C1 segment of cervical spinal cord (tissue), 14 donors: ENCODE results near the gene CHST11.
A peak's percentile ranks its signal among the peaks of the same experiment; 100 is the strongest.

ENCODE experiments used
- DNase-seq, 14 donors: peaks; one replicate each; lab custom pipeline; 2025; lab: John Stamatoyannopoulos, UW

The CHST11 gene

DNA sequence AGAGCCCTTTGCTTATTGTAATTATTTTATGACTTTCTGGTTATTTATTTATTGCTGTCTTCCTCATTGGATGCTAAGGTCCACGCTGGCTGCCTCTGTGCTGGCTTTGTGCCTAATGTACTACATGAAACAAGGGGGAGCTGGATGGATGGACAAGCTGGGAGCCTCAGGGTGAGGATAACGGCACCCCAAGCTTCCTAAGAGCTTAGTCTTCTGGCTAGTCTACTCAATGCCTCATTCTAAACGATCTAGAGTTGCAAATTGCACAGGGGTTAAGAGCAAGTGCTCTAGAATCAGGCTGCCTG, 172.0 kb downstream of the CHST11 start:
- no peak for DNase-seq

DNA sequence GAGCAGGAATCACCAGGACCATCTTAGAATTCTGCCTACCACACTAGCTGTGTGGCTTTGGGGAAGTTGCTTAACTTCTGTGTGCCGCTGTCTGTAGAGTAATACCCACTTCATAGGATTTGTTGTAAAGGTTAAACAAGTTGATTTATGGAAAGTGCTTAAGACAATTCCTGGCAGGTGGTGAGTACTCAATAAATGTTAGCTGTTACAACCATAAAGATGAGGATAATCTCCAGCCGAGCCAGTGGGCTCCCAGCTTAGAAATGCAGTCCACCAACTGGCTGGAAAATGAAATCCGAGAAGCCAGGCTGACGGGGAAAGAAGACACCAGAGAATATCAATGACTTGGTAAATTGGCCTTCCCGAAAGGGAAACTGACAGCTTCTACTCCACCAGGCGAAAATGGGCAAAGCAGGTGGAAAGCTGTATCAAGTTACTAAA, 173.5 kb downstream of the CHST11 start:
- DNase-seq: no peak

DNA sequence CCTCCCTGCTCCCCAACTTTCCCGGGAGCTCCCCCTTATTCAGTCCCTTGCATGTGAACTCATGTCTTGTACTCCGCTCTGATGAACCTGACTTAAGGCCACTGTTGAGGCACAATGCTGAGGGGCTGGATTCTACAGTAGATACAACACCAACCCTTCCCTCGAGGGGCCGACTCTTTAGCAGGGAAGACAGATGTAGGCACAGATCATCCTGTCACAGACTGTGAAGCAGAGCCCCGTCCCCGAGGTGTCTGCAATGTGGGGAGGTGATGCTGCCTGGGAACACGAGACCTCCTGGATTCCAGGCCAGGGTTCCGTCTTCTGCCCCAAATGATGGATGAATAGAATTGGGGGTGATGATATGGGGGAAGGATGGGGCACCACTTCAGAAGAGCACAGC, 175.1 kb downstream of the CHST11 start:
- no peak for DNase-seq

DNA sequence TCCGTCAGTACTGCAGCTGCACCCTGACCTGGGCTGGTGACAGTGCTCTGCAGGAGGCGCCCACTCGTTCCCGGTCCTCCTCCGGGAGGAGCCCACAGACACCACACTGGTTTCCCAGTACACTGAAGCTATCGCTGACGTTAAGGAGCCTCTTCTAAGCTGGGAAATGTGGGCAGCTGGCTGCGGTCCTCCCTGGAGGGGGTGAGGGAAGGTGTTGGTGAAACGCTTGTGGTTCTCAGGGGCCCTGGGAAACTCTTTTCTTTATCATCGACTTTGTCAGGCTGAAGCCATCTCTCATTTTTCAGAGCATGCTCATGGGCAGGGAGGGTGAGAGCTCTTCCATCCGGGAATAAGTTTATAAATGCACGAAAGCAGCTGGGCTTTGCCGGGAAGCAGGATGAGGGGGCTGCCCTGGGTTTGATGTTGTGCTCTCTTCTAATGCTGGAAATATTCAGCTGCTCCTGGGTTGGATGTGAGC, 176.0 kb downstream of the CHST11 start:
- no peak for DNase-seq

DNA sequence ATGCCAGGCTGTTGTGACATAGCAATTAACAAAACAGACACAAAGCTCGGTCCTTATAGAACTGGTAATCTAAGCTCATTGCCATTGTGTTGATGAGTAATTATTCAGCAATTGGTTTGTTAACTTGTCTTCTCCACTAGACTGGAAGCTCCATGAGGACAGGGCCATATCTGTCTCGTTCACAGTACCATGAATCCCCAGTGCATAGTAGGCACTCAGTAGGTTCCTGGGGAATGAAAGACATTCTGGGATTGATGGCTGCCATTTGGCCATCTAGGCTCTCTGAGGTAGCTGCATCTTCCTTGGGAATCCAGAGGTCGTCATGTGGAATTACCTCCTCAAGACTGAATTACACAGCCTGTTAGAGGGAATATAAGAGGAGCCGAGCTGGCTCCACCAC, 177.3 kb downstream of the CHST11 start:
- DNase-seq: no peak

DNA sequence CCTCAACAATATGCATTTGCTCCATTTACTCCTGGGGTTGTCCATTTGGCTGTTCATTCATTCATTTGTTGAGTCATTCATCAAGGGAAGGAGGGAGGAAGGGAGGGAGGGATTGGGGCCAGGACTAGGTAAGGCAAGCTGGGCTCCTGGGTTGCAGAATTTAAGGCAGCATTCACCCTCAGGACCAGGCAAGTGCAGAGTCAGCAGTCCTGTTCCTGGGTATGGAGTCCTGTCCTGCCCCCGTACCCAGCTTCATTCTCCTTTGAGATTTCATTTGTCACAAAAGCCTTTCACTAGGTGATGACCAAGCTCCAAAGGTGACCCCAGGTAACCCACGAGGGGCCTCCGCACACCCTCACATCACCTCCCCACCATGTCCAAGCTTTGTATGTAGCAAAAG, 178.1 kb downstream of the CHST11 start:
- no peak for DNase-seq

DNA sequence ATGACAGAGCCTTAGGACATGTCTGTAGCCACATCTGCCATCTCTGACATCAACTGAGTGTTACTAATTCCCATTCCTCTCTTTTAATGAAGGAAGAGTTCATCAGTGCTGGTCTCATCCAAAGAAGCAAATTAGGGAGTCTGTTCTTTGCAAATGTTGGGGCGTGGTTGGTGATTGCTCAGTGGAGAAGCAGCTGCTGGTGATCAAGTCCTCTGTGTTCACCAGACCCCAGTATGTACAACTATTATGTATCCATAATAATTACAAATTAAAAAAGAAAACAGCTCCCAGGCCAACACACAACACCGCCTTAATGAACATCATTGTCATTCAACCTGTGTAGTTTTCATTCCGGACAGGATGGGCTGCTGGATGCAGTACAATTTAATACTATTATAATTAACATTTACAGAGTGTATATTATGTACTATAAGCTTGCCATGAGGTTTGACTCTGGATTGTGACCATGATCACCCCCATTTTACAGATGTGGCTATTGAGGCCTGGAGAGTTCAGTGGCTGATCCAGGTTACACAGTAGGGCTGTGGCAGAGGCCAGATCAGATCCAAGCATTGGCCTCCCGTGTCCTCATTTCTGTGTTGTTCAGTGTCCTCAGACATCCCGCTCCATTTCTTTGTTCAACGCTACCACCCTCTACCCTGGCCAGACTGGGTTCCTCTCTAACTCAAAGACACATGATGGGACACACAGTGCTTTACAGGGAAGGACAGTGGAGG, 179.0 kb downstream of the CHST11 start:
- no peak for DNase-seq

DNA sequence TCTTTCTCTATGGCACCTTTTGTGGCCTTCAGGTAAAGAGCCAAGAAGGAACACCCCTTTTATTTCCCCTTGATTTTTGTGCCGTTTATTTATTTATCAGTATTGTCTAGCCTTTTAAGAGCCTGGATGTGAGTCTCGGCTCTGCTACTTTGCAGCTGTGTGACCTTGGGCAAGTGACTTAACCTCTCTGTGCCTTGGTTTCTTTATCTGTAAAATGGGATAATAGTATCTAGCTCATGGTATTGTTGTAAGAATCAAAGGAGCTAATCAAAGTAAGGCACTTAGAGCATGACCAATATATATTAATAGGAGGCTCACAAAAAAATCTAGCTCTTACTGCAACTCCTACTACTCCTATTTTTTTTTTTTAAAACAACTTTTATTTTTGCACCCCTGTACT, 179.7 kb downstream of the CHST11 start:
- DNase-seq: no peak

DNA sequence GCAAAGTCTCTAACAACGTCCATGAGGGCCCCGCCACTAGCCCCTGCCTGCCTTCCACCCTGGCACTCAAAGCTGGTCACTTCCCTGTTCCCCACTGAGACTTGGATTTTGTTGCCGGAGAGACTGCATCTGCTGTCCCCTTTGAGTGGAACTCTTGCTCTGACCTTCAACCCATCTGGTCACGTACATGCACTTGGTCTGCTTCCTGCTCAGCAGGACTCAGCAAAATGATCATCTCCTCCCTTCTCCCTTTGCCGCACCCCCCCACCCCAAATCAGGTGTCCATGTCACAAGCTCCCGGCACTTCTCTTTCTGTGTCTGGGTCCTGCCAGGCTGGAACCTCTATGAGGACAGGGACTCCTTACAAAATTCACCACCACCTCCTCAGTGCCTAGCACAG, 180.9 kb downstream of the CHST11 start:
- DNase-seq: no peak

DNA sequence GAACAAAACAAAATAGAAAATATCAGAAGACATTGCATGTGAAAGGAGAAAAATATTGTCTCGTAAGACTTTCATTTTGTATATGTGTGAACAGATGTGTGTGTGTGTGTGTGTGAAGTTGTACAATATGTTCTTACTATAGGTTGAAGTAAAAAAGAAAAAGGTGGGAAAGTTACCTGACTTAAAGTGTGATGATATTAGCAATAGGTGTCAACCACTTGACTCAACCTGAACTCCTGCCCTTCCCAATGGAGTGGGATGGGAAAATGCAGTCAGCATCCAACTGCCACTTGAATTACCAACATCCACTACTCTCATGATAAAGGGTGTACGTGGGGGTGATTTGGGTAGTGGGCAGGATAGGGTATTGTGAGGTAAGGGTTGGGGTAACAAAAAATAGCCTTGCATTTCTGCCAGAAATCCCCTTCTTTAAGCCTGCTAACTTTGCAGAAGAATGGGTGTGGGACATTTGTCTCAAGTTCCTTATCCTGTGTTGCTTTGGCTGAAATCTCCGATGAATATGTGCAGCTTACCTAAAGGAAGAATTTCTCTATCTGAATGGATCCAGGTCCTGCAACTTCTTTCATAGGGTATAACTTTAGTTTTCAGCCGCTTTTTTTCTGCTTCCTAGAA, 181.6 kb downstream of the CHST11 start:
- no peak for DNase-seq

DNA sequence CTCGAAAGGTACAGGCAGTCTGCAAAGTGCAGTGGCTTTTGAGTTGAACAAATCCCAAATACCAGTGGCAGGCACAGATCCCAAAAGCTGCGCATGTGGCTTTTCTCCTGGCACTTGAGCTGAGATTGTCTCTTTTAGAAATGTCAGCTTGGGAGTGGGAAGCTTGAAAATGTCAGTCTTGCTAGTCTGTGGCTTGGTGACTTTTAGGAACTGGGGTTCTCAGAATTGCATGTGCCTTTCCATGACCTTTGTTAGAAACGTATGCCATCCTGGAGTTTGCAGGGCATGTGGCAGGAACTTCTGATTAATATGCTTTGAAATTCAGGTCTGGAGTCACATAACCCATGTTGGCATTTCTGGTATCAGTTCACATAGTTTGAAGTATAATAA, 182.1 kb downstream of the CHST11 start:
- DNase-seq: no peak

DNA sequence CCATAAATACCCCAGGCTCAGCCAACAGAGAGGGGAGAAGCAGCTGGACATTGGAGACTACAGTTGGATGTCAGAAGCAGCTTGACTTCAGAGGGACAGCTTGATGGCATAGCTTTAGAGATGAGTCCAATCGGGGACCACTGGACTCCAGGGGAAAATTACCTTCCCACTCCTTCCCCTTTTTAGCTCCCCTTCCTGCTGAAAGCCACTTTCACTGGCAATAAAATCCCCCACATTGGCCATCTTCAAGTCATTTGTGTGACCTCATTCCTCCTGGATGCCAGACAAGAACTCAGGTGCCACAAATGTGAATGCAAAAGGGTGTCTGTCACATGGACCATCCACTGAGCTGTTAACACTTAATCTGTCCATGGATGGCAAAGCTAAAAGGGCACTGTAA, 184.2 kb downstream of the CHST11 start:
- no peak for DNase-seq

DNA sequence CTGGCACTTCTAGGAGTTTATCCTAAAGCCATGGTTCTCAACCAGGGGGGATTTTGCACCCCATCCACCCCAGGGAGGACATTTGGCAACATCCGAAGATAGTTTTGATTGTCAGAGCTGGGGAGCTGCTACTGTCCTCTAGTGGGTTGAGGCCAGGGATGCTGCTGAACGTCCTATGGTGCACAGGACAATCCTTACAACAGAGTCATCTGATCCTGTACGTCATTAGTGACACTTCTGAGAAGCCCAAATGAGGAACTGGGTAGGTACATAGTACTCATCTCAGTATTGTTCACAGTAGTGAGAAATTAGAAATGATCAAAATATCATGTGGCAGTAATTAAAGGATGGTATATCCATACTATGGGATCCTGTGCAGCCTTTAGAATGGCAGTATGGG, 185.1 kb downstream of the CHST11 start:
- no peak for DNase-seq

DNA sequence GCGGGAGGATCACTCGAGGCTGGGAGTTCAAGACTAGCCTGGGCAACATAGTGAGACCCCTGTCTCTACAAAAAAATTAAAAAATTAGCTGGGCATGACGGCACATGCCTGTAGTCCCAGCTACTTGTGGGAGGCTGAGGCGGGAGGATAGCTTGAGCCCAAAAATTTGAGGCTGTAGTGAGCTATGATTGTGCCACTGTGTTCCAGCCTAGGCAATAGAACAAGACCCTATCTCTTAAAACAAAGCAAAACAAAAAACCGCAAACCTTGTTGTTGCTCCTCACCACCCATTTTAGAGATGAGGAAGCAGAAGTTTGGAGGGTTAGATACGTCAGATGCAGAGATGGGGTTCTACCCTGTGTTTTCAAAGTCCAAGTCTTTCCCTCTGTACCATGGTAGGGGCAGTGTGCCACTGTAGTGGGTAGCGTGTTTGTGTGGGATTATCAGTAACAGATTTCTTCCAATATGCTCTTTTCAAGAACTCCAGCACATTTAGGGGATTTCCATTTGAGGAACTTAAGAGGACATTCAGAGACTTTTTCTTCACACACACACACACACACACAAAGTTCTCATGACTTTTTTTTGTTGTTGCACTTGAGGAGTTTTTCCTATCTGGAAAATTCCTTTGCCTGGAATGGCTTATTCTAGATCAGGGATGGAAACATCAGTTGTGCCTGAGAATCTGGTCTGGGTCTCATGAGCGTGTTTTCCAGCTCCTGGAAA, 186.5 kb downstream of the CHST11 start:
- no peak for DNase-seq

DNA sequence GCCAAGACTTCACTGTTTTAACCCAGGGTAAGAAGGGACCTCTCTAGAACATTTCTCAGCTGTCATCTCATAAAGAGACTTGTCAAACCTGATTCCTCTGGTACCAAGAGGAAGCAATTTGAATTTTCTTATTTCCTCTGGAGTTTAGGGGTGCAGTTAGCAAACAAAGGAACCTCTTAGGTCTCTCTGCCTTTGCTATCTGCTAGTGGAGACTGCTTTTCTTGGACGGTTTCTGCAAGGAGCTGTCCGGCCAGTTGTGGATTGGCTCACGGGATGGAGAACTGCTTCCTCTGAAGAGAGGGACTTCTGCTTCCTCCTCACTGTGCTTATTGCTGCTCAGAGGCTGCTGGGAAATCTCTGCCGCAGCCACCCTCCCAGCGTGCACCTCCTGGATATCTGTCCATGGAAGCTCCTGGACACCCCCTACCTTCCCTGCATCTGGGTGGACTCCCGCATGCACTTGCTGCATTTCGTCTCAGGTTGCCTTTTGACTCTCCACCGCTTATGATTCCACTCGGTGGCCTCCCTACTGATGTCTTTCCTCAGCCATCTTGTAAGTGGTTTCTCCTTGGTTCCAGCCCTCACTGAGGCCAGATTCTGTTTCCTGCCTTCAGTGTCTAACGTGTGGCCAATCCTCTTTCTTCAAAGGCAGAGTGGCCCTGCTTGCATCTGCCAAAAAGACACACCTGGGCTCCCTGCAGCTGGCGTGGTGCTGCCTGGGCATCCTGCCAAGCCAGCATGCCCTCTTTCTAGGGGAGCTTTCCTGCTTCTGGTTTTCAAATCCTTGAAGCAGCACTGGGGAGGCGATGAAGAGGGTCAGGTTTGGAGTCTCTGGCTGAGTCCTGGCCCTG, 187.3 kb downstream of the CHST11 start:
- DNase-seq: peak in 5 of 14 donors; percentile 17 to 38 (median 20)

DNA sequence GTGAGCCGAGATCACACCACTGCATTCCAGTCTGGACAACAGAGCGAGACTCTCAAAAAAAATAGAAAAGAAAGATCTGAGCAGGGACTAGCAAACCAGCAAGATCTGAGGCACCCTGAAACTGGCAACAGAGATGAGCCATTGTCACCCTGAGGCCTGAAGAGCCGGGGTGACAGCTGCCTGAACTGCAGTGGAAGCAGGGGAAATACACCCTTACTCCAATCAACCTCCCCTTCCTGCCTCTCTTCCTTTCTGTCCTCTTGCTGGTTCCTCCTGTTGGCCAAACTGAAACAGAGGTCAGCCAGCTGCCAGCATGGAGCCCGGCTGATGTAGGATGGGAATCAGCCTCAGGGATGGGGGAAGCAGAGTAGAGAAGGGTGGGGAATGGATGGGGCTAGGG, 192.0 kb downstream of the CHST11 start:
- DNase-seq: no peak

DNA sequence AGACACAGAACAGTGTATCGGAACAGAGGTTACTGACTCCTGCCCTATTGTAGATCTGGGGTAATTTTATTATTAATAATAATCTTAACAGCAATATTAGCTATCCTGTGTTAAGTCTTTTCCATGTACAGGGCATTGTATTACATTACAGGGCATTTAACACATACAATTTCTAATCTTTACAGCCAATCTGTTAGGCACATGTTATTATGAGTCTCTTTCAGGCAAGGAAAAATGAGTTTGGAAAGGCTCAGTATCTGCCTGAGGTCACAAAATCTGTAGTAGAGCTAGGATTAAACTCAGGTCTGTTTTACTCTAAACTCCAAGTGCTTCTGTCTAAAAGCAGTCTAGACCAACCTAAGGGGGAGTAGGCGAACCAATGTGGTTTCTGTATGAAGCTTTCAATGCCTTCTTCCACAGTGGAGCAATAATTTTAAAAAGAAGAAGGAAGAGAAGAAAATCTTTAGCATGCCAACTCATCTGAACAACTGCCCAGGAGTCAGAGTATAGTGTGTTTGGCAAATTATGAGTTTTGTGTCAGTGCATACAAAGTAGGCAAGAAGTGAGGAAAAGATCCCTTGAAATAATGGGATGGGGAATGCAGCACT, 192.6 kb downstream of the CHST11 start:
- DNase-seq: no peak

DNA sequence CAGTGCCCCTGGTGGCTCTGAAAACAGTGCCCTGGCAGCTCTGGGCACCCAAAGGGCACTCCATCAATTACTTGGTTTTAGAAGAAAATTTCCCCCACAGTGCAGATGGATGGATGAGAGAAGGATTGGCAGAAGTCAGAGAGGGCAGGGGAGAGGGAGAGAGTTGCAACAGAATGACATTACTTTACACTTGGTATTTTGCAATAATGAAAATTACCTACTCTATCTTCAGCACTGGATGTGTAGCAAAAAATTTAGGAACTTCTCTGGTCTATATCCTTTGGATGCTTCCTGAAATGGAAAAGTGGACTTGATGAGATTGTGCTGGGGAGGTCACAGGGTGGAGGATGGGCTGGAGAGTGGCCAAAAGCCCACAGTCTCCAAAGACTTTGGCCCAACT, 193.2 kb downstream of the CHST11 start:
- no peak for DNase-seq

DNA sequence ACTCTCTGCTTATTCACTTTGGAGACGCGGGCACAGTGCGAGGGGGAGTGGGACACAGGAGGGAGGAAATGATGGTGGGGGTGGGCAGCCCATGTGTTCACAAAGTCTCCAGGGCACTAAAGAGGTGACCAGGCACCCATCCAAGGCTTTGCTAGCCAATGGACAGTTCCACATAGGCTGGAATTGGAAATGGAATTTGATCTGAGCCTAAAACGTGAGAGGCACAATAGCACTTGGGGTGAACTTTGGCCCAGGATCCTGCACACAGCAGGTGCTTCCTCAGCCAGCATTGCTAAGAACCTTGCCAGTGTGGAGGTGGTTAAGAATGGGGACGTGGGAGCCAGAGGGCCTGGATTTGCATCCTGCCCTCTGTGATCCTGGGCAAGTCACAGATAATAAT, 193.8 kb downstream of the CHST11 start:
- DNase-seq: no peak

DNA sequence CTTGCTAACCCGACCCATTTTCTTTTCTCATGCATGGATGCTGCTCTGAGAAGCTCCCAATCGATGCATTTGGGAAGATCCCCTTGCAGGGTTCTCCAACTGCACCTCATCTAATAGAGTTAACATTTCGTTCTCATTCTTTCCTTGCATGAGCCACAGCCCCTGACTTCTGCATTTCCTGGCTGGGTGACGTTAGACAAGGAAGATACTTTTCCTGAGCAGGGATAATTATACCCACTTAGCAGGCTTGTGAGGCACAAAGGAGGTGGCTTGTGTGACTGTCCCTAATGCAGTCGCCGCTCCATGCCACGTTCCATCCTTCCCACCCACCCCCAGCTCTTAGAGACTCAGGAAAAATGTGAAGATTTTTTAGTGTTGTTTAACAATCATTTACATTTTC, 195.1 kb downstream of the CHST11 start:
- DNase-seq: no peak

DNA sequence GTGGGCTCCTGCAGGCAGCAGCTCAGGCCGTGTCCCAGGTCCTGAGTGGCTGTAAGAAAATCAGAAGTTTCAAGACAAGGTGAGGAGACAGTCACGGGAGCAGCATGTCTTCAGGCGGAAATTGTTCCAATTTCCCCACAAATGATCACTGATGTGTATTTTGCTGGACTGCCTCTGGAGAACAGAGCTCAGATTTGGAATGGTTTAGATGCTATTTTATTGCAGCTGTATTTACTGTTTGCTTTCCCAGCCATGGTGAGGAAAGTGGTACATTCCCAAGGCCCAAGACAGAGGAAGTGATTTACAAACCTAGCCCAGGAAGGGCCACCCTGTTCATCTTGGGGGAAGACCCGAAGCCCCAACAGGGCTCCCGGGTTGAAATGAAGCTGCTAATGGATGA, 195.6 kb downstream of the CHST11 start:
- DNase-seq: no peak

DNA sequence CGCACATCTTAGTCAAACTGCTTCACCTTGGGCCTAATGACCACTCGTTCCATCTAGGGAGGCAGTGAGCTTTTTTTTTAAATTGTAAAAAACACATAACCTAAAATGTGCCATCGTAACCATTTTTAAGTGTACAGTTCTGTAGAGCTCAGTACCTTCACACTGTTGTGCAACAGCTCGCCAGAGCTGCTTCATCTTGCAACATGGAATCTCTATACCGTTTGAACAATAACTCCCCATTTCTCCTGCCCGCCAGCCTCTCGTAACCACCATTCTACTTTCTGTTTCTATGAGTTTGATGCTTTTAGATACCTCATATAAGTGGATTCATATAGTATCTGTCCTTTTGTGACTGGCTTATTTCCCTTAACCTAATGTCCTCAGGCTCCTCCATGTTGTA, 196.2 kb downstream of the CHST11 start:
- DNase-seq: no peak
